ENCODE measurements around the gene HBD. TPM values are rescaled to one million over a fixed set of nuclear protein-coding genes. Genes with fewer than 3 reads are reported as not detected.

HBD gene
- total RNA-seq, 3 donors from 2014 or later, result not detected

DNA sequence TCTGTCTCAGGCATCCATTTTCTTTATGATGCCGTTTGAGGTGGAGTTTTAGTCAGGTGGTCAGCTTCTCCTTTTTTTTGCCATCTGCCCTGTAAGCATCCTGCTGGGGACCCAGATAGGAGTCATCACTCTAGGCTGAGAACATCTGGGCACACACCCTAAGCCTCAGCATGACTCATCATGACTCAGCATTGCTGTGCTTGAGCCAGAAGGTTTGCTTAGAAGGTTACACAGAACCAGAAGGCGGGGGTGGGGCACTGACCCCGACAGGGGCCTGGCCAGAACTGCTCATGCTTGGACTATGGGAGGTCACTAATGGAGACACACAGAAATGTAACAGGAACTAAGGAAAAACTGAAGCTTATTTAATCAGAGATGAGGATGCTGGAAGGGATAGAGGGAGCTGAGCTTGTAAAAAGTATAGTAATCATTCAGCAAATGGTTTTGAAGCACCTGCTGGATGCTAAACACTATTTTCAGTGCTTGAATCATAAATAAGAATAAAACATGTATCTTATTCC lies 46.4 kb upstream of the HBD start:
- no peak for TF ChIP-seq POLR2AphosphoS5 (IDR thresholded peaks at IDR 0.05)
- TF ChIP-seq, protein P1, sequence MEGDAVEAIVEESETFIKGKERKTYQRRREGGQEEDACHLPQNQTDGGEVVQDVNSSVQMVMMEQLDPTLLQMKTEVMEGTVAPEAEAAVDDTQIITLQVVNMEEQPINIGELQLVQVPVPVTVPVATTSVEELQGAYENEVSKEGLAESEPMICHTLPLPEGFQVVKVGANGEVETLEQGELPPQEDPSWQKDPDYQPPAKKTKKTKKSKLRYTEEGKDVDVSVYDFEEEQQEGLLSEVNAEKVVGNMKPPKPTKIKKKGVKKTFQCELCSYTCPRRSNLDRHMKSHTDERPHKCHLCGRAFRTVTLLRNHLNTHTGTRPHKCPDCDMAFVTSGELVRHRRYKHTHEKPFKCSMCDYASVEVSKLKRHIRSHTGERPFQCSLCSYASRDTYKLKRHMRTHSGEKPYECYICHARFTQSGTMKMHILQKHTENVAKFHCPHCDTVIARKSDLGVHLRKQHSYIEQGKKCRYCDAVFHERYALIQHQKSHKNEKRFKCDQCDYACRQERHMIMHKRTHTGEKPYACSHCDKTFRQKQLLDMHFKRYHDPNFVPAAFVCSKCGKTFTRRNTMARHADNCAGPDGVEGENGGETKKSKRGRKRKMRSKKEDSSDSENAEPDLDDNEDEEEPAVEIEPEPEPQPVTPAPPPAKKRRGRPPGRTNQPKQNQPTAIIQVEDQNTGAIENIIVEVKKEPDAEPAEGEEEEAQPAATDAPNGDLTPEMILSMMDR (IDR thresholded peaks at IDR 0.05), result no peak
- TF ChIP-seq POLR2A (IDR thresholded peaks at IDR 0.05), result no peak
- Histone ChIP-seq H3K27ac (no peak overlapping the region), H3K36me3 (no peaks in the 10 kb centered on the region), H3K4me1 (no peaks in the 10 kb centered on the region), H3K9me3 (no peaks in the 10 kb centered on the region), H3K27me3 (no peaks in the 10 kb centered on the region), H3K4me3 (no peak overlapping the region)
- DNase-seq (ENCODE audit: low spot score in 2 of 2), result no peak
- intact Hi-C loops (cut with DNase I; ENCODE audit: low total_unique reads), result no loop called here

DNA sequence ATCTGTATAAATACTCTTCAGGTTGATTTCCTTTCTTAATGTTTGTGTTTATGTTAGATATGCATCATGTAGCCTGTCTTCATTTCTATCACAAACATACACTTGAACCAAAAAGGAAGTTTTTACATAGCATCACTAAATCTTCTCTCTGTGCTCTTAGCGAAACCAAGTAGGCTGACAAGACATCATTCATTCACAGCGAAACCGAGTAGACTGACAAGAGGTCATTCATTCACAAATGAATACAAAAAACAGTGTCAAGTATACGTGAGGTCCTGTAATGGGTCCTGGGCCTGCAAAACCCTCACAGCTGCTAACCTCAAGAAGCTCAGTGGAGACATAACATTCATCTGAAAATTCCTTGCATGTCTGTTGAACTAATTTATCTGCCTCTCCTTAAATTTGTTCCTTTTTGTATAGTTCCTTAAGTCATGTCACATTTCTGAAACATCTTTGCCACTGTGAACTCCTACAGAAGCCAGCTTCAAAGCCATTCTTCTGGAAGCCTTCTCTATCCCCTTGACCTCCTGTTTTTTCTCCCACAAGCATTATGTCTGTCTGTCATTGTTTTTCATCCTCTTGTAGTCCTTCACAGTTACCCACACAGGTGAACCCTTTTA lies 45.3 kb upstream of the HBD start:
- H3K27me3 ChIP-seq, result no peaks in the 10 kb centered on the region
- TF ChIP-seq POLR2AphosphoS5 (IDR thresholded peaks at IDR 0.05), result no peak
- TF ChIP-seq, protein P1 (IDR thresholded peaks at IDR 0.05), result no peak
- TF ChIP-seq POLR2A (IDR thresholded peaks at IDR 0.05), result no peak
- H3K4me3 ChIP-seq, result no peak overlapping the region
- no peak overlapping the region for H3K27ac ChIP-seq
- H3K4me1 ChIP-seq, result no peaks in the 10 kb centered on the region
- intact Hi-C loops (cut with DNase I; ENCODE audit: low total_unique reads), result no loop called here
- H3K9me3 ChIP-seq, result no peaks in the 10 kb centered on the region
- no peak for DNase-seq (ENCODE audit: low spot score in 2 of 2)
- no peaks in the 10 kb centered on the region for H3K36me3 ChIP-seq

DNA sequence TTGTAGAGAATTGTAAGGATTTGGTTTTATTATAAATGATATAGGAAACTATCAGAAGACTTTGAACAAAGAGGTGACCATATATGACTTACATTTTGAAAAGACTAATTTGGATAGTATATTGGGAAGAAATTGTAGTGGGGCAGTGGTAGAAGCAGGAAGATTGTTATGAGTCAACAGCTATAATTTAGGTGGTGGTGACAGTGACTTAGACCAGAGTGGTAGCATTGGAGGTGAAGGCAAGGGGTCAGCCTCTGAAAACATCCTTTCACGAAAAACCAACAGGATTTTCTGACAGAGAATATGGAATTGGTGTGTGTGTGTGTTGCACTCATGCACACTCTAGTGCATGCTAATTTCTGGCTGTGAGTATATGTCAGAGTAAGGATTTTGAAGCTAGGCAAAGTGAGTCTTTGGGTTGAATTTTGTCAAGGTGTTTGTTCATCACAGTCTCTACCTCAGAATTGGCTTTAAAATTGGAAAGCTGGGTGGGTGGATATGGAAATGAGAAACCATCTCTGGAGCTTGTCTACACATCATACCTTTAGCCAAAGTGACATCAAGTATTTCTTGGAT lies 43.6 kb upstream of the HBD start:
- no peak for DNase-seq (ENCODE audit: low spot score in 2 of 2)
- H3K27ac ChIP-seq, result no peak overlapping the region
- no peaks in the 10 kb centered on the region for H3K27me3 ChIP-seq
- H3K9me3 ChIP-seq, result no peaks in the 10 kb centered on the region
- no peaks in the 10 kb centered on the region for H3K36me3 ChIP-seq
- H3K4me3 ChIP-seq, result no peak overlapping the region
- H3K4me1 ChIP-seq, result no peaks in the 10 kb centered on the region
- intact Hi-C loops (cut with DNase I; ENCODE audit: low total_unique reads), result no loop called here
- TF ChIP-seq, protein P1 (IDR thresholded peaks at IDR 0.05), result no peak
- TF ChIP-seq POLR2A (IDR thresholded peaks at IDR 0.05) (no peak), POLR2AphosphoS5 (IDR thresholded peaks at IDR 0.05) (no peak)

DNA sequence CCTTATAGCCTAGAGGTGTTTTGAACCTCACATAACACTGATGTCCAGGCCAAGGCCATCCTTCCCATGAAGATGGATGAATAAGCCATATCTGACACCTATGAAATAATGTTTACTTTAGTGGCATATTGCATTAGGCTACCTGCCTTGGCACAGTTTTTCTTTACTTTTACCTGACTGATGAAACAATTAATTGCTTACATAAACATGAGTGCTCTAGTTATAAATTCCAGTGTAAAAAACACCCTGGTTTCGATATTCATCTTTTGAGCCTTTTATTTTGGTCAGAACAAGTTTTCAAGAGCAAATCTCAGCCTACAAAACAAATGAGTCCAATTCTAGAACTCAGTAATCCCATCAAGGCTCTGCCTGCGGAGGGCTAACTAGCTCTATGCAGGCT lies 42.4 kb upstream of the HBD start:
- intact Hi-C loops (cut with DNase I; ENCODE audit: low total_unique reads), result no loop called here
- TF ChIP-seq, protein P1 (IDR thresholded peaks at IDR 0.05), result no peak
- TF ChIP-seq POLR2AphosphoS5 (IDR thresholded peaks at IDR 0.05) (no peak), POLR2A (IDR thresholded peaks at IDR 0.05) (no peak)

DNA sequence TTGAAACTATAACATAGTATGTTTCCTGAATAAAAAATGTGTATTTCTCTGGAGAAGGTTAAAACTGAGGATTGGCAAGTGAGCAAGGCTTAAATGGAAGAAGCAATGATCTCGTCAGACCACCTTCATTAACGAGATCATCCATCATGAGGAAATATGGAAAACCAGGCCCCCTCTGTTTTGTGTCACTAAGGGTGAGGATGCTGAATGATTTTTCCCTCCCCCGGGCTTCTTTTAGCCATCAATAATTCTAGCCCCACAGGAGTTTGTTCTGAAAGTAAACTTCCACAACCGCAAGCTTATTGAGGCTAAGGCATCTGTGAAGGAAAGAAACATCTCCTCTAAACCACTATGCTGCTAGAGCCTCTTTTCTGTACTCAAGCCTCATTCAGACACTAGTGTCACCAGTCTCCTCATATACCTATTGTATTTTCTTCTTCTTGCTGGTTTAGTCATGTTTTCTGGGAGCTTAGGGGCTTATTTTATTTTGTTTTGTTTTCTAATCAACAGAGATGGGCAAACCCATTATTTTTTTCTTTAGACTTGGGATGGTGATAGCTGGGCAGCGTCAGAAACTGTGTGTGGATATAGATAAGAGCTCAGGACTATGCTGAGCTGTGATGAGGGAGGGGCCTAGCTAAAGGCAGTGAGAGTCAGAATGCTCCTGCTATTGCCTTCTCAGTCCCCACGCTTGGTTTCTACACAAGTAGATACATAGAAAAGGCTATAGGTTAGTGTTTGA lies 41.3 kb upstream of the HBD start:
- intact Hi-C loops (cut with DNase I; ENCODE audit: low total_unique reads), result no loop called here
- no peak for DNase-seq (ENCODE audit: low spot score in 2 of 2)
- no peaks in the 10 kb centered on the region for H3K9me3 ChIP-seq
- H3K4me1 ChIP-seq, result no peaks in the 10 kb centered on the region
- no peak overlapping the region for H3K4me3 ChIP-seq
- TF ChIP-seq POLR2AphosphoS5 (IDR thresholded peaks at IDR 0.05) (no peak), POLR2A (IDR thresholded peaks at IDR 0.05) (no peak)
- TF ChIP-seq, protein P1 (IDR thresholded peaks at IDR 0.05), result no peak
- no peak overlapping the region for H3K27ac ChIP-seq
- no peaks in the 10 kb centered on the region for H3K27me3 ChIP-seq
- no peaks in the 10 kb centered on the region for H3K36me3 ChIP-seq

More for the DNA sequence above, 42.4 kb upstream of the HBD start:
- no peak overlapping the region for H3K27ac ChIP-seq
- H3K27me3 ChIP-seq, result no peaks in the 10 kb centered on the region
- H3K9me3 ChIP-seq, result no peaks in the 10 kb centered on the region
- no peak overlapping the region for H3K4me3 ChIP-seq
- H3K4me1 ChIP-seq, result no peaks in the 10 kb centered on the region
- H3K36me3 ChIP-seq, result no peaks in the 10 kb centered on the region
- no peak for DNase-seq (ENCODE audit: low spot score in 2 of 2)

All from breast epithelium (tissue), 4 donors.